ENCODE results near the gene ARHGEF4.
"Not testable (repeated sequence)": the region's sequence is repeated elsewhere in the genome, so short reads cannot be mapped to it uniquely, and the experiment has no call there.

ARHGEF4 gene

DNA sequence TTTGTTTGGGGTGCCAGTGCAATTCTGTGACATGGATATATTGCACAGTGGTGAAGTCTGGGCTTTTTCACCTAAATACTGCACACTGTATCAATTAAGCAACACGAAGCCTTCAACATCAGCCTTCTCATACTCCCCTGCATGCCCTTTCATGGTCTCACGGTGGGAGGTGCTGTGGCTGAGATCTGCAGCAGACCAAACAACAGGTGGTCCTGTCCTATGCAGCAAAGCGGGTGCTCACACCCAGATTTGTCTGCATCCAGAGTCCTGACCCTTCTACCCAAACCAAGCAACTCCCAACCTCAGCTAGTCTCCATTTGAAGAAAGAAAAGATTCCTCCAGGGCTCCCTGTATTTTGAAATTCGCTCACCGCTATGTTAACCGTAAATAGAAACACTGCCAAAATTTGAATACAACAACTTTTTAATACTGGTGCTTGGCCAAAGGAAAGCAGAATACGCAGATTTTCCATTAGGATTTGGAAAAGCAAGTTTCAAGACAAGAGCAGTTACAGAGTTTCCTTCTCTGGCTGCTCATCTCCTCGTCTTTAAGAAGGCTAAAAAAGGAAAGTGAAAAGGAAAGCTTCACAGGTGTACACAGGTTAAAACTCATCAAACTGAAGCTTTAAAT, 221.6 kb downstream of the ARHGEF4 start:
- no peak for DNase-seq

DNA sequence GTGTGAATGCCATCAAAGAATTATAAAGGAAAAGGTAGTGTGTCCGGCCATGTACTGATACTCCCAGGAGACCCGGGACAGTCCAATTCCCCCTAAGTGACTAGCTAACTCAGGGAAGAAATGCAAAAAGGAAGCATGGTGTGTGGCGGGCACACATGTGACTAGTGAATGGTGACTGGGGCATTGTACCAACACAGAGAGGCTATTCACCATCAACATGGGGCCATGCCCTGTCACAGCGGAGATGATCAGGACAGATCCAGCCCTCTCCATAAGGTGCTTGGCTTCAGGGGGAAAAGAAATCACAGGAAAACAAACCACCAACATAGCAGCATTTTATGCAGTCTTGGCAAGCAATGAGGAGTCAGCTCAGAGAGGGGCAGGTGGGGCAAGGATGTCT, 222.2 kb downstream of the ARHGEF4 start:
- no peak for DNase-seq

DNA sequence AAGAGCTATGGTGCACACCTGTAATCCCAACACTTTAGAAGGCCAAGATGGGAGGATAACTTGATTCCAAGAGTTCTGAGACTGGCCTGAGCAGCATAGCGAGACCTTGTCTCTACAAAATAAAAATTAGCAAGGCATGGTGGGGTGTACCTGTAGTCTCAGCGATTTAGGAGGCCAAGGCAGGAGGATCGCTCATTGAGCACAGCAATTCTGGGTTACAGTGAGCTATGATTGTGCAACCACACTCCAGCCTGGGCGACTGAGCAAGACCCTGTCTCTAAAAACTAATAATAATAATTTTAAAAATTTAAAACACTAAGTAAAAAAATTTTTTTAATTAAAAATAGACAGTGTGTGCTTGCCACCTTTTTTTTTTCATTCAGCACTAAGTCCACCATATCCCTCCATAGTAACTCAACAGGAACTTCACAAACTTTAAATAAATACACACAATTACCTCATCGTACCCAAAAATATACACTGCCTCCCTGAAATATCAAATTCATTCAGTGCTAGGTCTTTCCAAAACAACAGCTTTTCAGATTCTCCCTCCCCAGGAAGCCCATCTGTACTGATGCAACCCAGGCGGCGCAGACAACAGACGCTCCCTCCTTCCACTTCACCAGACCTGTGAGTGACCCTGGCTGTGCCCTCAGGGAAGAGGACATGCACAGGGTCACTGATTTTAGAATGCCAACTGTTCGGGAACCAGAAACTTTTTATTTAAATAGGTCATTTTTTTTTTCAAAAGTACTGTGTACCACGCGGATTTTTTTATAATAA, 227.0 kb downstream of the ARHGEF4 start:
- DNase-seq = no peak

DNA sequence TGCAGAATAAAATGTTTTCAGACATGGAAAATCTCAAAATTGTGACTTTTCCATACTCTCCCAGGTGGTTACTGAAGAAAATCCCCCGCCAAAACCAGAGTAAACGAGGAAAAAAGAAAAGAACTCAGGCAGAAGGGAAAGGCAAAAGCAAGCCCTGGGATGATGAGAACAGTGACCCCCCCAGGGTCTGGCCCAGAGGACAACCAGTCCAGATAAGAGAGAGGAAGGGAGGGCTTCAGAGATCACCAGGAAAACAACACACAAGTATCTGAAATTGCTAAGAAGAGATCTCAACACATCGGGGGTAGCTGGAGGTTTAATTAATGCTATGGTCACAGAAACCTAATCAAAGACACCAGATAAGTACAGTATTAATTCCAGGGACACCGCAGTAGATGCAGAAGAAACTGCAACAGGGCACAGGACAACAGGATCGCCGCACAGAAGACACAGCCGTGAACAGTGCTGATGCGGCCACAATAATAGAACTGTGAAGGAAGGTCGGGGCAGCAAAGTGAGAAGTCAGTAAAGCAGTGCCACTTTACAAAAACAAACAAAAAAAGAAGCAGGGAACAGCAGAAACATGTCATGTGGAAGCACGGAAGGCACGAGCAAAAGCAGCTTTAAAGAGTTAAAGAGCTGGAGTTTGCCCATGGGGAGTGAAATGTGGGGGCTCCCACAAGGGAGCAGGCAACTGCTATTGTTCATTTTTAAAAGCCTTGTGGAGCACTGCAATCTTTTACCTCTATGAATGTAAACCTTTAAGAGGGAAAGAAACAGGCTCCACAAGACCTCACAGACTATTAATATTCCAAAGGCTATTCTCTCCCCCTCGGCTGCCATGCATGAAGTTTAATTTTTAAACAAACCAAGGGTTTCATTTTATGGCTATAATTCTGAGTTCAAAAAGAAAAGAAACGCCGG, 228.1 kb downstream of the ARHGEF4 start:
- DNase-seq = no peak

DNA sequence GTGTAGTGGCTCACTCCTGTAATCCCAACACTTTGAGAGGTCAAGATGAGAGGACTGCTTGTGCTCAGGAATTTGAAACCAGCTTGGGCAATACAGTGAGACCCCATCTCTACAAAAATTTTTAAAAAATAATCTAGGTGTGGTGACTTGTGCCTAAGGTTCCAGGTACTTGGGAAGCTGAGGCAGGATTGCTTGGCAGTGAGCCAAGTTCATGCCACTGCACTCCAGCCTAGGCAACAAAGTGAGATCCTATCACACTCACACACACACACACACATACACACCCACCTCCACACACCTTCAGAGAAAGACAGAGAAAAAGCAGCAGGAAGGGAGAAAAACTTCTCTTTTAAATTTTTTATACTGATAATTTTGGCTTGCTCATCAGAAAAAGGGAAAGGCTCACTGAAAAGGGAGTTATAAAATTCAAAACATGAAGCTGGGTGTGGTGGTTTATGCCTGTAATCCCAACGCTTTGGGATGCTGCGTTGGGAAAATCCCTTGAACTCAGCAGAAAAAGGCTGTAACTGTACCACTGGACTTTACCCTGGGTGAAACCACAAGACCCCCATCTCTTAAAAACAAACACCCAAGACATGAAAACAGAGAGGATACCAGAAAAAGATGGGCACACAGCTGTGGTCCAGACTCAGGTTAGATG, 230.9 kb downstream of the ARHGEF4 start:
- DNase-seq = no peak

DNA sequence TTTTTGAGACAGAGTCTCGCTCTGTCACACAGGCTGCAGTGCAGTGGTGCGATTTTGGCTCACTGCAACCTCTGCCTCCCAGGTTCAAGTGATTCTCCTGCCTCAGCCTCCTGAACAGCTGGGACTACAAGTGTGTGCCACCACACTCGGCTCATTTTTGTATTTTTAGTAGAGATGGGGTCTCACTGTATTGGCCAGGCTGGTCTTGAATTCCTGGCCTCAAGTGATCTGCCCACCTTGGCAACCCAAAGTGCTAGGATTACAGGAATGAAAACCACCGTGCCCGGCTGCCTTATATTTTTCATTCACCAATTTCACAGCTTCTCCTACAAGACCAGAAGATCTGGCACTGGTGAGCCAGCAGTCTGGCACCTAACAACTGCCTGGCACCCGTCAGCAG, 231.5 kb downstream of the ARHGEF4 start:
- DNase-seq = not testable (repeated sequence)

DNA sequence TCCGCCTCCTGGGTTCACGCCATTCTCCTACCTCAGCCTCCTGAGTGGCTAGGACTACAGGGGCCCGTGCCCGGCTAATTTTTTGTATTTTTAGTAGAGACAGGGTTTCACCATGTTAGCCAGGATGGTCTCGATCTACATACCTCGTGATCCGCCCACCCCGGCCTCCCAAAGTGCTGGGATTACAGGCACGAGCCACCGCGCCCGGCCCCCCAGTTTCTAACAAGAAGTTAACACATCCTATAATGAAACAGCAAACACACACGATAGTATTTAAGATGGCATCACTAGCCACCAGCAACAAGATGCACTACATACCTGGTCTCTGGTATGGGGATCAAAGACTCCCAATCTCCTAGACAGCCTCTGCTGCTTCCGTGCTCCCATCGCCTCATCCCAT, 238.9 kb downstream of the ARHGEF4 start:
- not testable (repeated sequence) for DNase-seq

DNA sequence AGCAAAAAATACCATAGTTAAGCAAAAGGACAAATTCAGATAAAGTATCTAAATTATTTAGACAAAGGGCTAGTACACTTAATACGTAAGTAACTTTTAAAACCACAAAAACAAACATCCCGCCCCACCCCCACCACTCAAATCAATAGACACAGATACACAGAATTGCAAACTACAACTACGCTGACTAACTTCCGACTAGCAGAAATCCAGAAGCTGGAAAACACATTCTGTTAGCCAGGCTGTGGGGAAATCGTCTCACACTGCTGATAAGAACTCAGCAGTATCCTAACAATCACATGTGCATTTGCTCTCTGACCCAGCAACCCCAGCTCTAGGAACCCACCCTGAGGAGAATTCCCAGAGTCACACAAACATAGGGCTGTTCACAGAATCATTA, 240.0 kb downstream of the ARHGEF4 start:
- no peak for DNase-seq

DNA sequence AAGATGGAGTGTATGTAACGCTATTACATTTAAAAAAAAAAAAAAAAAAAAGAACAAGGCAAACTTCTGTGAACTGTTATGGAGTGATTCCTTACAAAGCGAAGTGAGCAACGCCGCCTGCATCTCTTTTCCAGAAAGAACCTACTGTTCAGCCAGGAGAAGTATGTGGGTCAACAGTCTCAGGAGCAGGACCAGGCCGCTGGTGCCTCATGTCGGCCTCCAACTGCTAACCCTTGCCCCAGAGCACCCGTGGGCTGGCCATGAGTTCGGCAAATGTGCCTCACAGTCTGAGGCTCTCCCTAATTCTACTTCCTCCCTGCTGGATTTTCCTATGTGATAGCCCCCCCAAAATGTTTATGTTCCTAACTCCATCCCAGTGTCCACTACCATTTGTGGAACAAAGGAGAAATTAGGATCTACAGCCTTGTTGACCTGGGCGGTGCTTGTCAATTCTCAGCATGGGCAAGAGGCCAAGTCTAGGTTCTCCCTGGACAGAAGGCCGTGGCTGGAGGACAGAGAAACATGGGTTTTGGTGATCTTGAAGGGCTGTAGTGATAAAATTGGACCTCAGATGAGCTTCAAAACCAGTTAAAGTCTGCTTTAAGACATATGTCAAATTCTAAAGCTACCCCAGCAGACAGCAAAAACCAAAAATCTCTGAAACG, 240.6 kb downstream of the ARHGEF4 start:
- no peak for DNase-seq

DNA sequence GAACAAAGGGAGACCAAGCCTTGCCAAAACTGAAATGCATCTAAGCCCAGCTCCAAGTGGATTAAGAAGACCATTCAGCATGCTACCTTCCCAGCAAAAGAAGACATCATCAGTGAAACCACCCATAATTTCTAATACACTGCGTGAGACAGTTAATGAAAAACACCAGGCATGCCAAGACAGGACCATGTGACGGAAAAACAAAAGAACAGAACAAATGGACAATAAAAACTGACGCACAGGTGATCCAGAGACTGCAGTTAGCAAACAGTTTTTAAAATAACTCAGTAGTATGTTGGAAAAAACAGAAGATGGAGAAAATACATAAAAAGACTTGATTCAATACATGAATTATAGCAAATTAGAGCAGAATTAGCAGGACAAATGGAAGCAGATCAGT, 241.3 kb downstream of the ARHGEF4 start:
- no peak for DNase-seq

DNA sequence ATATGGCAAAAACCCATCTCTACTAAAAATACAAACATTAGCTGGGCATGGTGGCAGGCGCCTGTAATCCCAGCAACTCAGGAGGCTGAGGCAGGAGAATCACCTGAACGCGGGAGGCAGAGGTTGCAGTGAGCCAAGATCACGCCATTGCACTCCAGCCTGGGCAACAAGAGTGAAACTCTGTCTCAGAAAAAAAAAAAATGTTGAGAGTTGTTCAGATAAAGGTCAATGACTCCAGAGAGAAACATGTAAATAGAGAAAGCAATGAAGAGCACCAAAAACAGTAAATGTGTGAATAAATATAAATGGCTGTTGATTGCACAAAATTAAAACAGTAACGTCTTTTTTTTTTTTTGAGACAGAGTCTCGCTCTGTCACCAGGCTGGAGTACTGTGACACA, 243.2 kb downstream of the ARHGEF4 start:
- DNase-seq = not testable (repeated sequence)

DNA sequence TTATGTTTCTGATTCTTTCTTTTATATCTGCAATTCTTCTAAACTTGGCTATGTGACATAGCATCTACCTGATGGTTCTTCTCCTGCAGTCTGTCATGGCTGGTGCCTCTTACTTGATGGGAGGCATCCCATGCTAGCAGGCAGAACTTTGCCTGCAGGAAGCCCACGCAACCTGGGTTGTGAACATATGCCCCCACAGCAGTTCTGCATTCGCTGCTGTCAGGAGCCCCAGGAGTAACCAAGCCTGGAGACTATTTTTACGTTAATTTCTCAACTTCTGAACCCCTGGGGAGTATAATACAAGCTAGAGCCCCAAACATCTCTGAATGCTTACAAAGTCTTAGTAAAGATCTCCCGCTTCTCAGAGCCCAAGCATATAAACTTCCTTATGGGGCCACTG, 244.5 kb downstream of the ARHGEF4 start:
- no peak for DNase-seq

DNA sequence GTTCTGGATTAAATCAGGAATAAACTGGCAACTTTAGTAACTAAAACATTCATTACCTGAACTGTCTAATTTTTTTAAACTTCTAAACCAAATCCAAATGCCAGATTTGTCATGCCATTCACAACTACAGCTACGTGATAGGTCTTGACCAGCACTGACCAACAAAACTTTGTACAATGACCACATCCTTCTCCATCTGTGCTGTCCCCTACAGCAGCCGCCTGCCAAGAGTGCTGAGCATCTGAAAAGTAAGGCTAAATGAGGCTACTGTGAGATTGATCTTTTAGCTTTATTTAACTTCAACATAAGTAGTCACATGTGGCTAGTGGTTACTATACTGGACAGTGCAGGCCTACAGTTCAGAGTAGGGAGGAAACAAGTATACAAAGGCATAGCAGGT, 248.9 kb downstream of the ARHGEF4 start:
- no peak for DNase-seq

DNA sequence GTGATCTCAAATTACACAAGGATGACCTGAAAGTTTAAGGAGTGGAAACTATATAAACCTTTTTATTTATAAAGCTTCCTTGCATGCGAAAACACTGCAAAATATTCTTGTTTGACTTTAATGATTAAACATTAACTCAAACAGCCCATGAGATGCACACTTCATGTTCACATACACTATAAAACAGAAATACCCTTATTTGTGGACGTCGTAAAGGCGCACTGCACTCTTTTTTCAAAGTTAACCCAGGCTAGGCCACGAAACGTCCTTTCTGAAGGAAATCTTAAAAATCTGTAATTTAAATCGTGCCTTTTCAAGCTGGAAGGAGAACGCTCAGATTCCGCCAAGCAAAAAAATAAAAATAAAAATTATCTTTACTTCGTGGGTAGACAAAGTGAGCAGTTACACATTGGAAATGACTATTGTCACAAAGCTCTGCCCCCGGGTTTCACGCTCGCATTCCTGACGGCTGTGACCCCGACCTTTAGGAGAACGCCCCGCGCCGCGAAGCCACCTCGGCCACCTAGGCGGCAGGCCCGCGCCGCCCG, 255.8 kb downstream of the ARHGEF4 start:
- no peak for DNase-seq

DNA sequence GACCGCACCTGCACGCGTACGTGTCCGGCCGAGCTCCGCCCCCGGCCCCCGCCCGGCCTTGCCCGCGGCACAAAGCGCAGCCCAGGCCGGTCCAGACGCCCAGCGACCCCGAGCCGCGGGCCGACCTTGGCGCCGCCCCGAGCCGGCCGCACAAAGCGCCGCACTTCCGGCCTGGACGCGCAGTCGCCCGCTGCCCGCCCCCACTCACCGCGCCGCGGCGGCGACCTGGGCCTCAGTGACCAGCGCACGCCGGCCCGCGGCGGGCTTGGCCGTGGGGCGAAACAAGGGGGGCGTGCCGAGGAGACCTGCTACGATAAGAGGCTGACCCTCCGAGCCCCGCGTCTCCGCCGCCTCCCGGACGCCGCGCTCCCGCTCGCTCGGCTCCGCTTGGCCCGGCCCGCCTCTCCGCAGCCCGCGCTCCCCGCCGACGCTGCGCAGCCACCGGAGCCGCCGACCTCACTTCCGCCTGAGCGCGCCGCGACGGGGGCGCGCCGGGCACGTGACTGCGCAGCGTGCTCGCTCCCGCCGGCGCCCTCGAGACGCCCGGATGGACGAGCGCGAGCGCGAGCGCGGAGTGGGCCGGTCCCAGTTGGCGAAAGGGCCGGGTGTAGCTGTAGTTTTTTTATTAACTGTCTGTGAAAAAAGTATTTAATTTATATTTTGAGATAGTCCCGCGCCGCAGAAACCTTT, 256.4 kb downstream of the ARHGEF4 start, which contains the start of gene FAM168B:
TSS of gene FAM168B (minus strand) at position 455 of the 690 bp plus-strand sequence. CDS start 10,814 bp downstream, outside the sequence.
- DNase-seq = peak; percentile 83

DNA sequence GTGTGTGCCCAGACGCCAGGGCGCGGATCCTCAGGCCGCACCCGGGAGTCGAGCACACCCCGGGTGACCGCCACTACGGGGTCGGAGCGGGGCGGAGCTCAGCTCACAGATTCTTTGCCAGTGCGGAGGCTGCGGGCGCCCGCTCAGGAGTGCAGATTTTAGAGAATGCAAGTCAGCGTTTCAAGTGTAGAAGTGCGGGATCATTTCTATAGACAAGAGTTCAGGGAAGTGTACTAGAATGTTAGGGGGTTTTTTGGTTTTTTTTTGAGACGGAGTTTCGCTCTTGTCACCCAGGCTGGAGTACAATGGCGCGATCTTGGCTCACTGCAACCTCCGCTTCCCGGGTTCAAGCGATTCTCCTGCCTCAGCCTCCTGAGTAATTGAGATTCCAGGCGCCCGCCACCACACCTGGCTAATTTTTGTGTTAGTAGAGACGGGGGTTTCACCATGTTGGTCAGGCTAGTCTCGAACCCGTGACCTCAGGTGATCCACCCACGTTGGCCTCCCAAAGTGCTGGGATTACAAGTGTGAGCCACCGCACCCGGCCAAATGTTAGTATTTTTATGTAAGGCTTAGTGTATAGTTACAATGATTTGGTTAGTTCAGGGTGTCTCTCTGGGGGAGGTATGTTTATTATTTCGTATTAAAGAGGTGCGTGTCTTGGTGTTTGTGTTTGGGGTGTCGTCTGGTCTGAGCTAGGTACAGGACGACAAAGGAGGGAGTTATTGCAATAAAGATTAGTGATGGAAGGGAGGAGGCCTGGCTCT, 257.2 kb downstream of the ARHGEF4 start:
- DNase-seq = peak; percentile 74

DNA sequence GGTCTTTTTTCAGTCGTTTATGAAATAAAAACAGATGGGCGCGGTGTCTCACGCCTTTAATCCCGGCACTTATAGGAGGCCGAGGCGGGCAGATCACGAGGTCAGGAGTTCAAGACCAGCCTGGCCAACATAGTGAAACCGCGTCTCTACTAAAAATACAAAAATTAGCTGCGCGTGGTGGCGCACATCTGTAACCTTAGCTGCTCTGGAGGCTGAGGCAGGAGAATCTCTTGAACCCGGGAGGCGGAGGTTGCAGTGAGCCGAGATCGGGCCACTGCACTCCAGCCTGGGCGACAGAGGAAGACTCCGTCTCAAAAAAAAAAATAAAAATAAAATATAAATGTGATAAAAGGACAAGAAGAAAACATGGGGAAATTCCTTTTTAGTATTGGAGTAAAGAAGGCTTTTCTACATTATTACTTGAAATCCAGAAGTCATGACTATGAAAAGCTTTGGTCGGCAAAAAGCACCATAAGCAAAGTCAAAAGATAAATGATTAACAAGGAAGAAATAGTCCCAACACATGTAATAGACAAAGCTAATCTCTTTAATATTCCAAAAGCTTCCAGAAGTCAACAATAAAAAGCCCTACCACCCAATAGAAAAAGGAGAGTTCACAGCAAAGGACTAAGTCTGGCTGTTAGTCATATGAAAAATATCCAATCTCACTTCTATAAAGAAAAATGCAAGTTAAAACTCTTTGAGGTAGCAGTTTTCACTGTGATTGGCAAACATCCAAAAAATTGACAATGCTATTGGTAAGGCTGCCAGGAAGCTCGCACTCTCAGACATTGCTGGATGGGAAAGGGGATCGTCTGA, 258.0 kb downstream of the ARHGEF4 start:
- no peak for DNase-seq
